ENCODE results near the gene BIRC5.

DNA sequence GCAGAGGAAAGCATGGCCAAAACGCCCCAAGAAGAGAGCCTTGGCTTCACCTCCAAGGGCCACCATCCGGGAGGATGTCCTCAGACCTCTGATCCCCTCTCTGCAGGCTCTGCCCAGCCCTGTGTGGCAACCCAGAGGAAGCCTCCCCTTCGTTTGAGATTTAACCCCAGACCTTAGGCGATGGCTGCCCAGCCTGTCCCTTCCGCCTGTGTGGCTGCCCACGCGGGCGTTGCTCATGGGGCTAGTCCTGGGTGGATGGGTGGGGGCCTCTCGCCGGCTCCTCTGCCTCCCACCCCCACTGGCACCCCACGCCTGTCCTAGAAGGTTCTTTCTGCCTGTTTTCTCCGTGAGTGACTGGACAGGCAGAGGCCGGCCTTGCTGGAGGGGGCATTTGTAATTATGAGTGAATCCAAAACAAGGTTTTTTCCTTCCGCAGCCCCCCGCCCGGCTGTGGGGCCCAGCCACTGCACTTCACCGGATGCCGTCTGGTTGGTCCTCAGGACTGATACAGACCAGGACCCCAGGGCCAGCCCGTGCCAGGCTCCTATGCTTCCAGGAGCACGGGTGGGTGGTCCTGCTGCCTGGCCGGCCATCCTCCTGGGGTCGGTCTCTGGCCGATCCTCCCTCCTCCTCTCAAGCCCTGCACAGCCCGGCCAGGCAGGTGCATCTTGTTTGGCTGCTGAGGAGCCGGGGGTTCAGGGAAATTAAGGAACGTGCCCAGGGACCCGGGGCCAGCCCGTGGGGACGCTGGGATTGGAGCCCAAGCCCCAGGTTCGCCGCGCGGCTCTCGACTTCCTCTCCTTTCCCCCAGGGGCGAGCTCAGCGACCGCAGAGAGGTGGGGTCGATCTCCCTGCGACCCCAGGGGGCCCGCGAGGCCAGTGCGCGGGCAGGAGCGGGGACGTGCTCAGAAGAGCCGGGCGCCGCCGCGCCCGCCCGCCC, 17.2 kb downstream of the BIRC5 start, which contains the start of gene TMEM235:
- TF ChIP-seq, protein P1, sequence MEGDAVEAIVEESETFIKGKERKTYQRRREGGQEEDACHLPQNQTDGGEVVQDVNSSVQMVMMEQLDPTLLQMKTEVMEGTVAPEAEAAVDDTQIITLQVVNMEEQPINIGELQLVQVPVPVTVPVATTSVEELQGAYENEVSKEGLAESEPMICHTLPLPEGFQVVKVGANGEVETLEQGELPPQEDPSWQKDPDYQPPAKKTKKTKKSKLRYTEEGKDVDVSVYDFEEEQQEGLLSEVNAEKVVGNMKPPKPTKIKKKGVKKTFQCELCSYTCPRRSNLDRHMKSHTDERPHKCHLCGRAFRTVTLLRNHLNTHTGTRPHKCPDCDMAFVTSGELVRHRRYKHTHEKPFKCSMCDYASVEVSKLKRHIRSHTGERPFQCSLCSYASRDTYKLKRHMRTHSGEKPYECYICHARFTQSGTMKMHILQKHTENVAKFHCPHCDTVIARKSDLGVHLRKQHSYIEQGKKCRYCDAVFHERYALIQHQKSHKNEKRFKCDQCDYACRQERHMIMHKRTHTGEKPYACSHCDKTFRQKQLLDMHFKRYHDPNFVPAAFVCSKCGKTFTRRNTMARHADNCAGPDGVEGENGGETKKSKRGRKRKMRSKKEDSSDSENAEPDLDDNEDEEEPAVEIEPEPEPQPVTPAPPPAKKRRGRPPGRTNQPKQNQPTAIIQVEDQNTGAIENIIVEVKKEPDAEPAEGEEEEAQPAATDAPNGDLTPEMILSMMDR (IDR thresholded peaks at IDR 0.05), result no peak
- TF ChIP-seq POLR2AphosphoS5 (IDR thresholded peaks at IDR 0.05), result no peak

All from gastroesophageal sphincter (tissue), 3 donors.